Measurements from ENCODE around the gene EBF3. TPM values are rescaled to one million over a fixed set of nuclear protein-coding genes. Genes with fewer than 3 reads are reported as not detected.
A peak's percentile ranks its signal among the peaks of the same experiment; 100 is the strongest.

Gene EBF3
- total and polyA plus RNA-seq, 3 experiments from 2014 or later, result not detected

- H3K4me3 ChIP-seq (ENCODE audit: low read length), result no peak overlapping the region
- Mint-ChIP-seq H3K9me3 (peaks cover 0 to 2% (median 0%) of the 10 kb centered on the region in 5 donors), H3K27ac (no peak overlapping the region), H3K4me3 (no peak overlapping the region), H3K36me3 (no peaks in the 10 kb centered on the region), H3K27me3 (peaks cover 63 to 74% of the 10 kb centered on the region in 2 donors), H3K4me1 (peaks cover 6 to 15% (median 11%) of the 10 kb centered on the region in 3 donors)
- H3K27me3 ChIP-seq (ENCODE audit: insufficient read depth, low read length, poor library complexity, severe bottlenecking), result peaks cover 12% of the 10 kb centered on the region
- no peak overlapping the region for H3K27ac ChIP-seq (ENCODE audit: low read depth, low read length)
- H3K36me3 ChIP-seq (ENCODE audit: insufficient read depth, low read length), result no peaks in the 10 kb centered on the region
- DNase-seq, result no peak
- POLR2A ChIA-PET, result no interaction called here
- no peaks in the 10 kb centered on the region for H3K4me1 ChIP-seq (ENCODE audit: insufficient read depth, low read length)
- H3K9me3 ChIP-seq (ENCODE audit: low read length), result no peaks in the 10 kb centered on the region
- CTCF ChIA-PET, result no interaction called here
These were observed 9.6 kb upstream of the EBF3 start for GRCh38 chr10:129973674-129974059.

- Mint-ChIP-seq H3K4me3 (no peak overlapping the region), H3K27ac (no peak overlapping the region), H3K4me1 (peaks cover 6 to 15% (median 11%) of the 10 kb centered on the region in 3 donors), H3K9me3 (peaks cover 0 to 2% (median 0%) of the 10 kb centered on the region in 5 donors), H3K27me3 (peaks cover 62 to 70% of the 10 kb centered on the region in 2 donors), H3K36me3 (no peaks in the 10 kb centered on the region)
- no peak overlapping the region for H3K4me3 ChIP-seq (ENCODE audit: low read length)
- no peaks in the 10 kb centered on the region for H3K9me3 ChIP-seq (ENCODE audit: low read length)
- no peaks in the 10 kb centered on the region for H3K4me1 ChIP-seq (ENCODE audit: insufficient read depth, low read length)
- H3K27ac ChIP-seq (ENCODE audit: low read depth, low read length), result no peak overlapping the region
- POLR2A ChIA-PET, result no interaction called here
- no peak for DNase-seq
- CTCF ChIA-PET, result no interaction called here
- no peaks in the 10 kb centered on the region for H3K36me3 ChIP-seq (ENCODE audit: insufficient read depth, low read length)
- peaks cover 16% of the 10 kb centered on the region for H3K27me3 ChIP-seq (ENCODE audit: insufficient read depth, low read length, poor library complexity, severe bottlenecking)
These were observed 9.0 kb upstream of the EBF3 start for GRCh38 chr10:129972966-129973673.

- Histone ChIP-seq H3K9me3 (ENCODE audit: low read length) (no peaks in the 10 kb centered on the region), H3K27ac (ENCODE audit: low read depth, low read length) (no peak overlapping the region), H3K4me3 (ENCODE audit: low read length) (no peak overlapping the region), H3K36me3 (ENCODE audit: insufficient read depth, low read length) (no peaks in the 10 kb centered on the region), H3K4me1 (ENCODE audit: insufficient read depth, low read length) (no peaks in the 10 kb centered on the region), H3K27me3 (ENCODE audit: insufficient read depth, low read length, poor library complexity, severe bottlenecking) (peaks cover 23% of the 10 kb centered on the region)
- Mint-ChIP-seq H3K4me1 (peaks cover 6 to 15% (median 11%) of the 10 kb centered on the region in 3 donors), H3K27me3 (peaks cover 57 to 62% of the 10 kb centered on the region in 2 donors), H3K9me3 (peaks cover 0 to 2% (median 0%) of the 10 kb centered on the region in 5 donors), H3K27ac (peak overlapping the region in 1 of 8 donors; percentile 48), H3K4me3 (peak overlapping the region in 4 of 7 donors; percentile 6 to 38 (median 28)), H3K36me3 (no peaks in the 10 kb centered on the region)
- POLR2A ChIA-PET, result no interaction called here
- CTCF ChIA-PET, result no interaction called here
- no peak for DNase-seq
These were observed 8.3 kb upstream of the EBF3 start for GRCh38 chr10:129972145-129972965.

- H3K36me3 Mint-ChIP-seq, result no peaks in the 10 kb centered on the region
- Histone ChIP-seq H3K9me3 (ENCODE audit: low read length) (no peaks in the 10 kb centered on the region), H3K27me3 (ENCODE audit: insufficient read depth, low read length, poor library complexity, severe bottlenecking) (peaks cover 24% of the 10 kb centered on the region), H3K36me3 (ENCODE audit: insufficient read depth, low read length) (no peaks in the 10 kb centered on the region), H3K4me3 (ENCODE audit: low read length) (no peak overlapping the region), H3K27ac (ENCODE audit: low read depth, low read length) (no peak overlapping the region), H3K4me1 (ENCODE audit: insufficient read depth, low read length) (no peaks in the 10 kb centered on the region)
- peaks cover 6 to 15% (median 11%) of the 10 kb centered on the region in 3 donors for H3K4me1 Mint-ChIP-seq
- H3K27me3 Mint-ChIP-seq, result peaks cover 52 to 58% of the 10 kb centered on the region in 2 donors
- peak overlapping the region in 5 of 7 donors; percentile 6 to 42 (median 32) for H3K4me3 Mint-ChIP-seq
- peak overlapping the region in 1 of 8 donors; percentile 48 for H3K27ac Mint-ChIP-seq
- H3K9me3 Mint-ChIP-seq, result peaks cover 0 to 2% (median 0%) of the 10 kb centered on the region in 5 donors
- ChIA-PET POLR2A (no interaction called here), CTCF (interaction anchor here (1.3 kb wide), 1 partner anchor 938 kb away, joined by 3 read pairs; no protein-coding TSS in a partner anchor)
- DNase-seq, result no peak
These were observed 7.5 kb upstream of the EBF3 start for GRCh38 chr10:129971381-129972144.

- Histone ChIP-seq H3K27ac (ENCODE audit: low read depth, low read length) (no peak overlapping the region), H3K4me3 (ENCODE audit: low read length) (no peak overlapping the region), H3K4me1 (ENCODE audit: insufficient read depth, low read length) (no peaks in the 10 kb centered on the region), H3K27me3 (ENCODE audit: insufficient read depth, low read length, poor library complexity, severe bottlenecking) (peaks cover 27% of the 10 kb centered on the region), H3K36me3 (ENCODE audit: insufficient read depth, low read length) (no peaks in the 10 kb centered on the region), H3K9me3 (ENCODE audit: low read length) (no peaks in the 10 kb centered on the region)
- peaks cover 6 to 18% (median 11%) of the 10 kb centered on the region in 3 donors for H3K4me1 Mint-ChIP-seq
- ChIA-PET CTCF (interaction anchor here (1.3 kb wide), 1 partner anchor 937 kb away, joined by 3 read pairs; no protein-coding TSS in a partner anchor), POLR2A (no interaction called here)
- no peak for DNase-seq
- H3K27me3 Mint-ChIP-seq, result peaks cover 58 to 59% of the 10 kb centered on the region in 2 donors
- no peaks in the 10 kb centered on the region for H3K36me3 Mint-ChIP-seq
- peaks cover 0 to 2% (median 0%) of the 10 kb centered on the region in 5 donors for H3K9me3 Mint-ChIP-seq
- peak overlapping the region in 5 of 7 donors; percentile 27 to 47 (median 32) for H3K4me3 Mint-ChIP-seq
- H3K27ac Mint-ChIP-seq, result peak overlapping the region in 1 of 8 donors; percentile 81
These were observed 6.6 kb upstream of the EBF3 start for GRCh38 chr10:129970465-129971364.

GRCh38 chr10:129969911-129970464 is 5.9 kb upstream of the EBF3 start:
- peak overlapping the region in 4 of 7 donors; percentile 2 to 51 (median 38) for H3K4me3 Mint-ChIP-seq
- ChIA-PET CTCF (interaction anchor here (1.3 kb wide), 1 partner anchor 936 kb away, joined by 3 read pairs; no protein-coding TSS in a partner anchor), POLR2A (no interaction called here)
- Histone ChIP-seq H3K9me3 (ENCODE audit: low read length) (no peaks in the 10 kb centered on the region), H3K27ac (ENCODE audit: low read depth, low read length) (no peak overlapping the region), H3K4me1 (ENCODE audit: insufficient read depth, low read length) (no peaks in the 10 kb centered on the region), H3K4me3 (ENCODE audit: low read length) (no peak overlapping the region), H3K27me3 (ENCODE audit: insufficient read depth, low read length, poor library complexity, severe bottlenecking) (peaks cover 30% of the 10 kb centered on the region), H3K36me3 (ENCODE audit: insufficient read depth, low read length) (no peaks in the 10 kb centered on the region)
- peaks cover 6 to 22% (median 11%) of the 10 kb centered on the region in 3 donors for H3K4me1 Mint-ChIP-seq
- peaks cover 0 to 2% (median 0%) of the 10 kb centered on the region in 5 donors for H3K9me3 Mint-ChIP-seq
- no peak for DNase-seq
- H3K27ac Mint-ChIP-seq, result peak overlapping the region in 1 of 8 donors; percentile 81
- peaks cover 58% of the 10 kb centered on the region in 2 donors for H3K27me3 Mint-ChIP-seq
- H3K36me3 Mint-ChIP-seq, result no peaks in the 10 kb centered on the region
